Measurements from ENCODE around the gene DDX27. TPM values are rescaled to one million over a fixed set of nuclear protein-coding genes. Genes with fewer than 3 reads are reported as not detected.

Gene DDX27
- total and polyA plus RNA-seq, 2 of the 8 experiments (the other 6 are each of a cell fraction or from before 2014, with no cell fraction given): 42.7 to 51.0 TPM

GRCh38 chr20:49247169-49247723, 28.0 kb downstream of the DDX27 start:
- 94% methylated on average over 8 of the region's 8 CpGs; no CpG with 5 or more reads in 1 of the 2 experiments for WGBS, 2 experiments (ENCODE audit: extremely low coverage in 1 of 2, insufficient coverage in 1 of 2, insufficient read length in 1 of 2, insufficient replicate concordance in 2 of 2, low coverage in 1 of 2, low lambda C conversion rate in 2 of 2, missing lambda C conversion rate in 1 of 2)
- Histone ChIP-seq H4K20me1 (replicated peaks in 1 of 2; ENCODE audit: control insufficient read depth in 1 of 2, insufficient read depth in 2 of 2, low read length in 2 of 2) (peaks cover 4 to 8% of the 10 kb centered on the region in 2 experiments), H2BK20ac (ENCODE audit: low read length) (no peak overlapping the region), H4K5ac (ENCODE audit: insufficient read length, low read depth, low read length) (no peak overlapping the region), H2AFZ (ENCODE audit: low read length) (no peak overlapping the region), H3K23me2 (ENCODE audit: low read depth, low read length) (no peaks in the 10 kb centered on the region), H4K8ac (ENCODE audit: extremely low read depth, insufficient read depth, low read length) (no peak overlapping the region; the same call in 1 of the 2 replicates), H3K4me2 (ENCODE audit: insufficient read depth in 1 of 2, low read depth in 2 of 2, low read length in 2 of 2) (no peak overlapping the region), H3K9me3 (ENCODE audit: insufficient read depth in 2 of 2, low read depth in 1 of 2, low read length in 1 of 2) (no peaks in the 10 kb centered on the region), H3K9ac (replicated peaks in 1 of 4; ENCODE audit: extremely low read depth in 1 of 4, low read depth in 3 of 4, low read length in 3 of 4) (no peak overlapping the region), H3K23ac (ENCODE audit: insufficient read length) (no peak overlapping the region), H3K27ac (ENCODE audit: low read depth, low read length) (no peak overlapping the region), H2BK5ac (ENCODE audit: low read depth, low read length) (no peak overlapping the region), H4K91ac (replicated peaks; ENCODE audit: insufficient read length, low read length) (no peak overlapping the region), H2BK15ac (ENCODE audit: low read length) (no peak overlapping the region), H3K4ac (replicated peaks; ENCODE audit: insufficient read length, low read depth, low read length) (no peak overlapping the region), H2BK12ac (ENCODE audit: low read depth, low read length) (no peak overlapping the region), H2BK120ac (replicated peaks; ENCODE audit: low read depth, low read length) (no peak overlapping the region), H3K36me3 (ENCODE audit: control insufficient read depth in 2 of 4, insufficient read depth in 4 of 4, low read length in 3 of 4) (peaks cover 20 to 75% (median 52%) of the 10 kb centered on the region in 4 experiments; a peak in 7 of 8 replicates), H3K4me3 (ENCODE audit: extremely low read depth in 1 of 4, insufficient read depth in 2 of 4, low read depth in 3 of 4, low read length in 4 of 4) (no peak overlapping the region), H3K4me1 (replicated peaks in 1 of 4; ENCODE audit: control insufficient read depth in 3 of 4, insufficient read depth in 4 of 4, low read length in 3 of 4) (no peaks in the 10 kb centered on the region), H3K79me2 (ENCODE audit: control insufficient read depth in 1 of 2, insufficient read depth in 2 of 2, low read length in 2 of 2) (no peaks in the 10 kb centered on the region), H3K18ac (ENCODE audit: extremely low read depth, low read length) (no peak overlapping the region), H3K14ac (ENCODE audit: insufficient read length) (no peak overlapping the region), H3K79me1 (ENCODE audit: low read depth, low read length) (no peaks in the 10 kb centered on the region), H3K56ac (replicated peaks; ENCODE audit: insufficient read length, low read depth, low read length) (no peak overlapping the region), H2AK5ac (ENCODE audit: low read depth, low read length) (no peak overlapping the region), H3K27me3 (replicated peaks in 1 of 4; ENCODE audit: control insufficient read depth in 3 of 4, extremely low read depth in 1 of 4, insufficient read depth in 3 of 4, low read length in 3 of 4) (no peaks in the 10 kb centered on the region)
- FAIRE-seq: no peak
- CTCF ChIA-PET (ENCODE audit: partially characterized antibody): interaction anchor here (0.7 to 6.7 kb wide), 24 partner anchors 7 to 290 kb away, joined by 3 to 41 read pairs (median 5); partner anchors contain the start of genes DDX27 and ZNFX1
- DNase-seq (ENCODE audit: low read depth in 1 of 2, low spot score in 2 of 2): no peak
- POLR2A ChIA-PET (ENCODE audit: partially characterized antibody): interaction anchor here (0.9 to 6.0 kb wide), 12 partner anchors 8 to 215 kb away, joined by 3 to 54 read pairs (median 7); partner anchors contain the start of genes CSE1L, DDX27 and ZNFX1
- TF ChIP-seq SP4 (IDR thresholded peaks at IDR 0.05; ENCODE audit: low read length): no peak
- no peak for TF ChIP-seq MAX (IDR thresholded peaks at IDR 0.05)
- no peak for TF ChIP-seq BCL11A (IDR thresholded peaks at IDR 0.05; ENCODE audit: low read depth in 2 of 2, low read length in 2 of 2)

All from H1 (cell line).